SK-N-SH (cell line): ENCODE measurements around the gene RARS2. TPM values are rescaled to one million over a fixed set of nuclear protein-coding genes. Genes with fewer than 3 reads are reported as not detected.
"Not testable (repeated sequence)": the region's sequence is repeated elsewhere in the genome, so short reads cannot be mapped to it uniquely, and the experiment has no call there.

ENCODE experiments used
- CTCF ChIA-PET: fragments of 300-600, 350-600 bp; formaldehyde crosslinking; extraction: SDS; loops from one replicate; lab custom pipeline; 2021; lab: Yijun Ruan, JAX
- POLR2A ChIA-PET: fragments of 350-600 bp; sonication (Branson Sonifier 250); formaldehyde crosslinking; extraction: SDS; loops from one replicate; lab custom pipeline; 2020; ENCODE audit warnings: antibody characterized with exemption, inconsistent platforms; lab: Yijun Ruan, JAX
- DNase-seq: peaks from one replicate; pipeline ENCODE4 v3.0.0; 2012
- H2AFZ ChIP-seq: fragments of 200-600 bp; sonication (generic); 2 replicates; pipeline ENCODE4 v1.8.1; 2016; ENCODE audit warnings: antibody characterized with exemption, mild to moderate bottlenecking, low read depth
- H3F3A ChIP-seq: fragments of 200-600 bp; sonication (generic); replicated peaks from 2 replicates; pipeline ENCODE3; 2016; ENCODE audit warnings: antibody characterized with exemption, mild to moderate bottlenecking; ENCODE audit not compliant: insufficient read depth
- H3K27ac ChIP-seq, 2 experiments: fragments of 200-500 bp in 1 of 2; fragments of 200-600 bp in 1 of 2; sonication (Bioruptor generic) in 1 of 2; sonication (generic), shearing (Covaris generic) in 1 of 2; 2 replicates each; pipeline versions ENCODE4 v1.5.1 to v1.6.1; 2014 to 2016; ENCODE audit warnings: low read depth in 2 of 2, inconsistent platforms in 1 of 2, low read length in 1 of 2, mild to moderate bottlenecking in 1 of 2, mixed read lengths in 1 of 2
- H3K27me3 ChIP-seq: fragments of 200-600 bp; sonication (generic), shearing (Covaris generic); 2 replicates; pipeline ENCODE4 v1.6.1; 2016; ENCODE audit warnings: mixed run types; ENCODE audit not compliant: insufficient read depth
- H3K36me3 ChIP-seq, 2 experiments: fragments of 200-500 bp in 1 of 2; fragments of 200-600 bp in 1 of 2; sonication (Bioruptor generic) in 1 of 2; sonication (generic) in 1 of 2; replicated peaks in 1 of 2; 2 replicates each; pipeline versions ENCODE3 to v1.5.1; 2014 to 2016; ENCODE audit warnings: low read length in 1 of 2, mild to moderate bottlenecking in 1 of 2; ENCODE audit not compliant: insufficient read depth in 2 of 2, control insufficient read depth in 1 of 2
- H3K4me1 ChIP-seq, 2 experiments: fragments of 200-500 bp in 1 of 2; fragments of 200-600 bp in 1 of 2; sonication (Bioruptor generic) in 1 of 2; sonication (generic), shearing (Covaris generic) in 1 of 2; 2 replicates each; pipeline versions ENCODE4 v1.5.1 to v1.6.1; 2014 to 2016; ENCODE audit warnings: low read depth in 1 of 2, low read length in 1 of 2, mixed run types in 1 of 2; ENCODE audit not compliant: insufficient read depth in 2 of 2, control insufficient read depth in 1 of 2
- H3K4me2 ChIP-seq: fragments of 200-600 bp; sonication (generic), shearing (Covaris generic); 2 replicates; pipeline ENCODE4 v1.6.1; 2017; ENCODE audit warnings: mixed run types
- H3K4me3 ChIP-seq, 2 experiments: fragments of 200-500 bp in 1 of 2; fragments of 200-600 bp in 1 of 2; sonication (Bioruptor generic) in 1 of 2; sonication (generic), shearing (Covaris generic) in 1 of 2; 2 replicates each; pipeline versions ENCODE4 v1.5.1 to v1.8.1; 2014 to 2016; ENCODE audit warnings: low read depth in 2 of 2, inconsistent platforms in 1 of 2, low read length in 1 of 2, mild to moderate bottlenecking in 1 of 2, mixed read lengths in 1 of 2, moderate library complexity in 1 of 2
- H3K79me2 ChIP-seq: fragments of 200-600 bp; sonication (generic); 2 replicates; pipeline ENCODE4 v1.8.1; 2017; ENCODE audit warnings: mild to moderate bottlenecking; ENCODE audit not compliant: insufficient read depth
- H3K9ac ChIP-seq: fragments of 200-600 bp; sonication (generic); 2 replicates; pipeline ENCODE4 v1.6.1; 2017; ENCODE audit warnings: mixed run types
- H3K9me2 ChIP-seq: fragments of 200-600 bp; sonication (generic); 2 replicates; pipeline ENCODE4 v1.6.1; 2017; ENCODE audit warnings: mixed run types
- H3K9me3 ChIP-seq: fragments of 200-600 bp; sonication (generic); 2 replicates; pipeline ENCODE4 v1.6.1; 2017; ENCODE audit warnings: mixed run types, mild to moderate bottlenecking, moderate library complexity
- H4K20me1 ChIP-seq: fragments of 200-600 bp; sonication (generic); 2 replicates; pipeline ENCODE4 v1.6.1; 2017; ENCODE audit warnings: mild to moderate bottlenecking, mixed run types; ENCODE audit not compliant: insufficient read depth
- CHD2 ChIP-seq: fragments of 150-350 bp; IDR thresholded peaks from 2 replicates; pipeline ENCODE4 v1.6.1; 2018; ENCODE audit warnings: low read length; ENCODE audit not compliant: partially characterized antibody
- CTCF ChIP-seq: fragments of 200-600 bp; sonication (generic); IDR thresholded peaks from 2 replicates; pipeline ENCODE4 v1.6.1; 2017; ENCODE audit warnings: antibody characterized with exemption, mild to moderate bottlenecking, moderate library complexity
- EP300 ChIP-seq, 2 experiments: IDR thresholded peaks; 2 replicates each; pipeline versions ENCODE4 v1.4.0 to v1.6.1; 2012; ENCODE audit warnings: borderline replicate concordance in 1 of 2, low read depth in 1 of 2, low read length in 1 of 2
- FOXJ3 ChIP-seq: sonication (generic); formaldehyde crosslinking; IDR thresholded peaks from 2 replicates; pipeline ENCODE4 v1.5.1; 2020; ENCODE audit warnings: mild to moderate bottlenecking, missing genetic modification reagents
- GATA2 ChIP-seq: sonication (generic); formaldehyde crosslinking; IDR thresholded peaks from 2 replicates; pipeline ENCODE4 v1.5.0; 2020; ENCODE audit warnings: mild to moderate bottlenecking, missing genetic modification reagents
- IRF3 ChIP-seq: fragments of 150-350 bp; IDR thresholded peaks from 2 replicates; pipeline ENCODE4 v1.6.1; 2016; ENCODE audit warnings: mild to moderate bottlenecking, low read depth, low read length
- JUND ChIP-seq: IDR thresholded peaks from 2 replicates; pipeline ENCODE4 v1.4.0; 2012
- MAX ChIP-seq: IDR thresholded peaks from 2 replicates; pipeline ENCODE4 v1.4.0; 2012; ENCODE audit warnings: low read depth
- PBX3 ChIP-seq: IDR thresholded peaks from 2 replicates; pipeline ENCODE4; 2012
- RCOR1 ChIP-seq: fragments of 150-350 bp; IDR thresholded peaks from 2 replicates; pipeline ENCODE4 v1.6.1; 2017; ENCODE audit warnings: antibody characterized with exemption, low read length
- RFX5 ChIP-seq: IDR thresholded peaks from 2 replicates; pipeline ENCODE4 v1.6.1; 2012; ENCODE audit warnings: mild to moderate bottlenecking, improper control_type of control experiment, low read length
- RXRA ChIP-seq: IDR thresholded peaks from 2 replicates; pipeline ENCODE4 v1.4.0; 2012; ENCODE audit warnings: low read depth, mild to moderate bottlenecking, borderline replicate concordance
- SIN3A ChIP-seq: IDR thresholded peaks from 2 replicates; pipeline ENCODE4 v1.6.1; 2012; ENCODE audit warnings: low read depth, mild to moderate bottlenecking, low read length, moderate library complexity, borderline replicate concordance
- SMC3 ChIP-seq: IDR thresholded peaks from 2 replicates; pipeline ENCODE4 v1.6.1; 2012; ENCODE audit warnings: low read depth, low read length, improper control_type of control experiment
- TEAD4 ChIP-seq: IDR thresholded peaks from 2 replicates; pipeline ENCODE4 v1.4.0; 2012; ENCODE audit warnings: mild to moderate bottlenecking, borderline replicate concordance; ENCODE audit not compliant: insufficient read depth
- USF2 ChIP-seq: fragments of 150-350 bp; IDR thresholded peaks from 2 replicates; pipeline ENCODE4 v1.6.1; 2017; ENCODE audit warnings: antibody characterized with exemption, low read length, low read depth, borderline replicate concordance
- WGBS: methylation state at CpG from one replicate; pipeline ENCODE4 v1.1.6; 2017; ENCODE audit warnings: low lambda C conversion rate; 5-methylcytosine and 5-hydroxymethylcytosine counted together
- polyA plus RNA-seq, 3 experiments: library from polyadenylated mRNA; depleted of rRNA; stranded (reverse); fragments of >200 nt; gene quantifications; 2 replicates each; pipeline ENCODE4 v1.2.3, GENCODE V29; 2012

Gene RARS2
- polyA plus RNA-seq, 1 of the 3 experiments (the other 2 are of a cell fraction): 7.9 TPM

- TF ChIP-seq USF2 (no peak), RCOR1 (no peak), SMC3 (no peak), EP300 (IDR thresholded peaks at IDR 0.05; ENCODE audit: borderline replicate concordance in 1 of 2, low read depth in 1 of 2, low read length in 1 of 2) (no peak), TEAD4 (no peak), JUND (no peak), CTCF (no peak), PBX3 (no peak), IRF3 (no peak), CHD2 (no peak), MAX (no peak), GATA2 (CRISPR knock-in tag) (no peak), RFX5 (no peak), SIN3A (no peak), FOXJ3 (CRISPR knock-in tag) (no peak), RXRA (no peak)
- CTCF ChIA-PET: no interaction called here
- 100% methylated on average over 4 of the region's 4 CpGs for WGBS
Measured at GRCh38 chr6:87617405-87617804, 27.6 kb upstream of the RARS2 start.

GRCh38 chr6:87613018-87613417 lies 23.2 kb upstream of the RARS2 start:
- H2AFZ ChIP-seq, H3K9ac ChIP-seq, H3K27me3 ChIP-seq, H3K9me3 ChIP-seq, H3K4me2 ChIP-seq, H3K9me2 ChIP-seq, CTCF ChIA-PET, H3K4me3 ChIP-seq, POLR2A ChIA-PET, H4K20me1 ChIP-seq, H3F3A ChIP-seq, H3K79me2 ChIP-seq, H3K27ac ChIP-seq, DNase-seq, H3K4me1 ChIP-seq: not testable (repeated sequence)
- H3K36me3 ChIP-seq: peaks cover 11 to 35% of the 10 kb centered on the region in 2 experiments
- 100% methylated on average over 1 of the region's 2 CpGs for WGBS

More at GRCh38 chr6:87617405-87617804, 27.6 kb upstream of the RARS2 start:
- Histone ChIP-seq H3K36me3 (peaks cover 10 to 34% of the 10 kb centered on the region in 2 experiments), H3K9ac (no peak overlapping the region), H3K27me3 (no peaks in the 10 kb centered on the region), H3K79me2 (no peaks in the 10 kb centered on the region), H3K4me2 (no peak overlapping the region), H3F3A (no peaks in the 10 kb centered on the region), H3K9me3 (no peaks in the 10 kb centered on the region), H3K4me1 (no peaks in the 10 kb centered on the region), H3K9me2 (no peaks in the 10 kb centered on the region), H2AFZ (no peak overlapping the region), H3K27ac (no peak overlapping the region), H3K4me3 (no peak overlapping the region), H4K20me1 (no peaks in the 10 kb centered on the region)
- POLR2A ChIA-PET: no interaction called here
- no peak for DNase-seq
